ENCODE results near the gene RPL22. TPM values are rescaled to one million over a fixed set of nuclear protein-coding genes. Genes with fewer than 3 reads are reported as not detected.

The RPL22 gene
- total and polyA plus RNA-seq, 2 of the 8 experiments (the other 6 are each of a cell fraction or from before 2014, with no cell fraction given) = 133 to 521 TPM

- TF ChIP-seq, protein P1, sequence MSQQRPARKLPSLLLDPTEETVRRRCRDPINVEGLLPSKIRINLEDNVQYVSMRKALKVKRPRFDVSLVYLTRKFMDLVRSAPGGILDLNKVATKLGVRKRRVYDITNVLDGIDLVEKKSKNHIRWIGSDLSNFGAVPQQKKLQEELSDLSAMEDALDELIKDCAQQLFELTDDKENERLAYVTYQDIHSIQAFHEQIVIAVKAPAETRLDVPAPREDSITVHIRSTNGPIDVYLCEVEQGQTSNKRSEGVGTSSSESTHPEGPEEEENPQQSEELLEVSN (IDR thresholded peaks at IDR 0.05) = peak; percentile 63
- TF ChIP-seq, protein P2, sequence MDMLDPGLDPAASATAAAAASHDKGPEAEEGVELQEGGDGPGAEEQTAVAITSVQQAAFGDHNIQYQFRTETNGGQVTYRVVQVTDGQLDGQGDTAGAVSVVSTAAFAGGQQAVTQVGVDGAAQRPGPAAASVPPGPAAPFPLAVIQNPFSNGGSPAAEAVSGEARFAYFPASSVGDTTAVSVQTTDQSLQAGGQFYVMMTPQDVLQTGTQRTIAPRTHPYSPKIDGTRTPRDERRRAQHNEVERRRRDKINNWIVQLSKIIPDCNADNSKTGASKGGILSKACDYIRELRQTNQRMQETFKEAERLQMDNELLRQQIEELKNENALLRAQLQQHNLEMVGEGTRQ (IDR thresholded peaks at IDR 0.05; ENCODE audit: low read length) = peak; percentile 34; the same call in 1 of the 2 replicates
Observed at GRCh38 chr1:6141592-6141991, 57.8 kb downstream of the RPL22 start (continued).
